HG03064 (cell line): ENCODE measurements around the gene KDM2B.
"Not testable (repeated sequence)": the region's sequence is repeated elsewhere in the genome, so short reads cannot be mapped to it uniquely, and the experiment has no call there.

Experiments
- ATAC-seq: cut with Tn5 transposase; IDR thresholded peaks from one replicate; pipeline ENCODE4 v1.9.1; 2021; ENCODE audit warnings: low read depth; ENCODE audit not compliant: unreplicated experiment

KDM2B gene

GRCh38 chr12:121398355-121398754, 182.5 kb downstream of the KDM2B start:
- ATAC-seq, result no peak

- no peak for ATAC-seq
These were observed 183.3 kb downstream of the KDM2B start for GRCh38 chr12:121397521-121397920.

- no peak for ATAC-seq
These were observed 188.5 kb downstream of the KDM2B start for GRCh38 chr12:121392325-121392716.

- no peak for ATAC-seq
These were observed 189.1 kb downstream of the KDM2B start for GRCh38 chr12:121391619-121392324.

- no peak for ATAC-seq
These were observed 190.0 kb downstream of the KDM2B start for GRCh38 chr12:121390856-121391255.

DNA sequence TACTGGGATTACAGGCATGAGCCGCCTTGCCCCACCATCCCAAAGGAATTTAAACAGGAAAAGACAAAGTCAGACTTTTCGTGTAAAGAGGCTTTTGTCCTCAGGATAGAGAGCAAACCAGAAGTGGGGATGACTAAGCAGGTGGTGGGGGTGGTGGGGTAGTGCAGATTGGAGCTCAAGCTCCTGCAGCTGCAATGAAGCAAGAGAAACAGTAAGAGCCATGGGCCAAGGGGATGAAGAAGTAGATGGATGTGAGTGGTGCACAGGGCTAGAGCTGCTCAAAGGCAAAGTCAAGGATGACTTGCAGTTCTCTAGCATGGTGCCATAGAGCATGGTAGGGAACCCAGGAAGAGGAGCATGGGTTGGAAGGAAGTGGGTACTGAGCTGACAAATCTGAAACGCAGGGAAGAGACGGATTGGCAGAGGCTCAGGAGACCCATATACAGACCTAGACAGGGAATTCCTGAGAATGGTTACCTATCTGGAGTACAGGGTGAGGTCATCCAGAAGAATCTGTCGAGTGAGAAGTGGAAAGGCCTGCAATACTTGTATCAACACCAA, 192.3 kb downstream of the KDM2B start:
- ATAC-seq, result no peak

DNA sequence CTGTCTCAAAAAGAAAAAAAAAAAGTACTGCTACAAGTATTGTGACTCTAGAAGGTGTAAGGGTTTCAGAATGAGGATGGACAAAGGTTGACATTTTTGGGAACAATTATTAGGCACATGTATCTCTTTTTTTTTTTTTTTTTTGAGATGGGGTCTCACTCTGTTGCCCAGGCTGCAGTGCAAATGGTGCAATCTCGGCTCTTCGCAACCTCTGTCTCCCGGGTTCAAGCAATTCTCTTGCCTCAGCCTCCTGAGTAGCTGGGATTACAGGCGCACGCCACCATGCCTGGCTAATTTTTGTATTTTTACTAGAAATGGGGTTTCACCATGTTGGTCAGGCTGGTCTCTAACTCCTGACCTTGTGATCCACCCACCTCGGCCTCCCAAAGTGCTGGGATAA, 195.9 kb downstream of the KDM2B start:
- ATAC-seq, result not testable (repeated sequence)

DNA sequence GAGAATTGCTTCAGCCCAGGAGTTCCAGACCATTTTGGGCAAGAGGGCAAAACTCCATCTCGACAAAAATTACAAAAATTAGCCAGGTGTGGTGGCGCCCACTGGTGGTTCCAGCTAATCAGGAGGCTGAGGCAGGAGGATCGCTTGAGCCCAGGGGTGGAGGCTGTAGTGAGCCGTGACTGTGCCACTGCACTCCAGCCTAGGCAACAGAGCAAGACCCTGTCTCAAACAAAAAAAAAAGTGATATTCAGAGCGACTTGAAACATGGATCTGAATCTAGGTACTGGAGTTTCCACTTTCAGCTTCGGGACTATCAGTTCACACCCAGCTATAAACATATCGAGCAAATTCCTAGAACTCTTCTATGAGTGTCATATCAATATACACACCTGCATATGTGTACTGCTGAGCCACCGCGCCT, 197.2 kb downstream of the KDM2B start:
- ATAC-seq, result no peak

GRCh38 chr12:121379945-121380344, 200.9 kb downstream of the KDM2B start:
- no peak for ATAC-seq
